CD14-positive monocyte (primary cell): ENCODE data around the gene DUSP9. TPM values are rescaled to one million over a fixed set of nuclear protein-coding genes. Genes with fewer than 3 reads are reported as not detected.
A peak's percentile ranks its signal among the peaks of the same experiment; 100 is the strongest.

Source experiments
- DNase-seq, 3 donors: peaks; one replicate each; pipeline ENCODE4 v3.0.0-alpha.2; 2011 to 2022
- H2AFZ ChIP-seq: 2 replicates; pipeline ENCODE4 v1.6.0; 2012; ENCODE audit warnings: mild to moderate bottlenecking, low read depth, low read length, inconsistent platforms; ENCODE audit not compliant: insufficient read depth, poor library complexity, severe bottlenecking
- H3K27ac ChIP-seq, 2 donors: 1 replicate in 1 of 2; 2 replicates in 1 of 2; pipeline ENCODE4 v1.5.1; 2012 to 2013; ENCODE audit warnings: low read length in 2 of 2, control low read depth in 1 of 2, inconsistent platforms in 1 of 2, low read depth in 1 of 2, mild to moderate bottlenecking in 1 of 2
- H3K27me3 ChIP-seq, 2 donors: one replicate each; pipeline versions ENCODE4 v1.6.0 to v1.6.1; 2011 to 2013; ENCODE audit warnings: low read length in 2 of 2; ENCODE audit not compliant: control insufficient read depth in 2 of 2, insufficient read depth in 2 of 2
- H3K36me3 ChIP-seq, 2 donors: replicated peaks in 1 of 2; 1 replicate in 1 of 2; 2 replicates in 1 of 2; pipeline versions ENCODE4 v1.5.1 to v1.6.1; 2012 to 2013; ENCODE audit warnings: low read length in 2 of 2, control low read depth in 1 of 2, inconsistent platforms in 1 of 2, mild to moderate bottlenecking in 1 of 2; ENCODE audit not compliant: insufficient read depth in 2 of 2, control insufficient read depth in 1 of 2
- H3K4me1 ChIP-seq, 2 donors: 1 replicate in 1 of 2; 2 replicates in 1 of 2; pipeline versions ENCODE4 v1.5.1 to v1.6.1; 2012 to 2013; ENCODE audit warnings: low read length in 2 of 2, control low read depth in 1 of 2, inconsistent platforms in 1 of 2, mild to moderate bottlenecking in 1 of 2, moderate library complexity in 1 of 2; ENCODE audit not compliant: insufficient read depth in 2 of 2, control insufficient read depth in 1 of 2
- H3K4me2 ChIP-seq: replicated peaks from 2 replicates; pipeline ENCODE3; 2012; ENCODE audit warnings: low read length, moderate library complexity, mild to moderate bottlenecking; ENCODE audit not compliant: poor library complexity, severe bottlenecking; ENCODE audit errors: extremely low read depth
- H3K4me3 ChIP-seq, 3 experiments: fragments of 200-600 bp in 1 of 3; sonication (generic) in 1 of 3; replicated peaks in 1 of 3; 1 replicate in 2 of 3; 2 replicates in 1 of 3; pipeline ENCODE4 v1.5.1; 2011 to 2013; ENCODE audit warnings: low read length in 3 of 3, mild to moderate bottlenecking in 3 of 3, control low read depth in 2 of 3, low read depth in 2 of 3, inconsistent platforms in 1 of 3, moderate library complexity in 1 of 3
- H3K79me2 ChIP-seq: 2 replicates; pipeline ENCODE4 v1.6.0; 2012; ENCODE audit warnings: mild to moderate bottlenecking, control low read depth, inconsistent platforms, low read length, moderate library complexity; ENCODE audit not compliant: insufficient read depth
- H3K9ac ChIP-seq: 2 replicates; pipeline ENCODE4 v1.6.0; 2017; ENCODE audit warnings: low read length, mild to moderate bottlenecking; ENCODE audit not compliant: insufficient read depth, poor library complexity, severe bottlenecking
- H3K9me3 ChIP-seq, 2 donors: replicated peaks in 1 of 2; 1 replicate in 1 of 2; 2 replicates in 1 of 2; pipeline versions ENCODE4 v1.5.1 to v1.6.1; 2012 to 2013; ENCODE audit warnings: low read length in 2 of 2, control low read depth in 1 of 2; ENCODE audit not compliant: control insufficient read depth in 1 of 2, insufficient read depth in 1 of 2
- H4K20me1 ChIP-seq: 2 replicates; pipeline ENCODE4 v1.6.0; 2012; ENCODE audit warnings: mild to moderate bottlenecking, low read length, control low read depth, moderate library complexity; ENCODE audit not compliant: insufficient read depth
- H3K27ac Mint-ChIP-seq, 7 donors: one replicate each; pipeline ENCODE4 v1.8.0; 2020; ENCODE audit warnings: mild to moderate bottlenecking in 7 of 7, mixed read lengths in 7 of 7, moderate library complexity in 6 of 7, inconsistent platforms in 2 of 7
- H3K27me3 Mint-ChIP-seq, 3 donors: one replicate each; pipeline ENCODE4 v1.8.0; 2021 to 2022; ENCODE audit warnings: low read depth in 3 of 3, mild to moderate bottlenecking in 3 of 3, mixed read lengths in 3 of 3, moderate library complexity in 3 of 3, inconsistent platforms in 1 of 3
- H3K36me3 Mint-ChIP-seq, 2 donors: one replicate each; pipeline ENCODE4 v1.8.0; 2020; ENCODE audit warnings: mixed read lengths in 2 of 2, inconsistent platforms in 1 of 2, mild to moderate bottlenecking in 1 of 2
- H3K4me1 Mint-ChIP-seq: one replicate; pipeline ENCODE4 v1.8.0; 2020; ENCODE audit warnings: mild to moderate bottlenecking, mixed read lengths
- H3K4me3 Mint-ChIP-seq, 2 donors: one replicate each; pipeline ENCODE4 v1.8.0; 2020; ENCODE audit warnings: mild to moderate bottlenecking in 2 of 2, mixed read lengths in 2 of 2, moderate library complexity in 1 of 2
- H3K9me3 Mint-ChIP-seq, 7 donors: one replicate each; pipeline ENCODE4 v1.8.0; 2020 to 2022; ENCODE audit warnings: mixed read lengths in 7 of 7, mild to moderate bottlenecking in 6 of 7, moderate library complexity in 6 of 7, inconsistent platforms in 2 of 7
- WGBS: methylation state at CpG from one replicate; pipeline ENCODE4 v1.1.5; 2013; ENCODE audit warnings: missing lambda C conversion rate; ENCODE audit not compliant: insufficient coverage; 5-methylcytosine and 5-hydroxymethylcytosine counted together
- intact Hi-C, 2 donors: fragments of 100-400 bp; cut with micrococcal nuclease; formaldehyde crosslinking; loops; one replicate each; pipeline versions ENCODE4 v1.15.0 to v1.15.1; 2023
- polyA plus RNA-seq, 3 donors: library from polyadenylated mRNA; depleted of rRNA in 1 of 3; unstranded in 2 of 3; stranded (reverse) in 1 of 3; fragments of 300-500 nt in 2 of 3; fragments of >200 nt in 1 of 3; fragmentation: Illumina TruSeq in 2 of 3; gene quantifications; 1 replicate in 2 of 3; 2 replicates in 1 of 3; pipeline ENCODE4 v1.2.3, GENCODE V29; 2012 to 2021
- TF ChIP-seq, protein P1 (sequence below): fragments of 200-600 bp; IDR thresholded peaks from one replicate; pipeline ENCODE4 v1.8.0; 2022; ENCODE audit warnings: antibody characterized with exemption, mild to moderate bottlenecking

Gene DUSP9
- polyA plus RNA-seq, 3 donors: not detected

DNA sequence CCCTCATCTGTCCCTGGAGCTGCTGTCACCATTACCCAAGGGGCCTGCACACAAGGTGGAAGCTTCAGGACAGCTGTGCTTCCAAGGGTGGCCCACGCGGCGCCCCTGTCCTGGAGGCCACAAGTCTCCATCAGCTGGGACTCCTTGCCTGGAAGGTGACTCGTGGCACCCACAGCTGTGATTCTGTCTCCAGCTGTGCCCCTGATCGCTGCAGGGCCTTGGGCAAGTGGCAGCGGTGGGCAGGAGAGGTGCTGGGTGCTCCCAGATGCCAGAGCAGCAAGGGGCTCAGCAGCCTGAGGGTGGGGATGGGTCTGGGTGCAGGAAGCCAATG, 9.0 kb upstream of the DUSP9 start:
- Histone ChIP-seq H3K9me3 (peaks cover 0 to 4% of the 10 kb centered on the region in 2 donors), H3K27me3 (peaks cover 2 to 17% of the 10 kb centered on the region in 2 donors), H4K20me1 (no peaks in the 10 kb centered on the region), H3K27ac (no peak overlapping the region), H3K4me1 (no peaks in the 10 kb centered on the region), H3K79me2 (no peaks in the 10 kb centered on the region), H3K4me3 (no peak overlapping the region), H3K36me3 (no peaks in the 10 kb centered on the region), H3K4me2 (no peak overlapping the region), H3K9ac (no peak overlapping the region), H2AFZ (no peak overlapping the region)
- DNase-seq: no peak
- peaks cover 0 to 6% (median 4%) of the 10 kb centered on the region in 7 donors for H3K9me3 Mint-ChIP-seq
- H3K4me3 Mint-ChIP-seq: no peak overlapping the region
- intact Hi-C loops: no loop called here
- no peak overlapping the region for H3K27ac Mint-ChIP-seq
- TF ChIP-seq, protein P1, sequence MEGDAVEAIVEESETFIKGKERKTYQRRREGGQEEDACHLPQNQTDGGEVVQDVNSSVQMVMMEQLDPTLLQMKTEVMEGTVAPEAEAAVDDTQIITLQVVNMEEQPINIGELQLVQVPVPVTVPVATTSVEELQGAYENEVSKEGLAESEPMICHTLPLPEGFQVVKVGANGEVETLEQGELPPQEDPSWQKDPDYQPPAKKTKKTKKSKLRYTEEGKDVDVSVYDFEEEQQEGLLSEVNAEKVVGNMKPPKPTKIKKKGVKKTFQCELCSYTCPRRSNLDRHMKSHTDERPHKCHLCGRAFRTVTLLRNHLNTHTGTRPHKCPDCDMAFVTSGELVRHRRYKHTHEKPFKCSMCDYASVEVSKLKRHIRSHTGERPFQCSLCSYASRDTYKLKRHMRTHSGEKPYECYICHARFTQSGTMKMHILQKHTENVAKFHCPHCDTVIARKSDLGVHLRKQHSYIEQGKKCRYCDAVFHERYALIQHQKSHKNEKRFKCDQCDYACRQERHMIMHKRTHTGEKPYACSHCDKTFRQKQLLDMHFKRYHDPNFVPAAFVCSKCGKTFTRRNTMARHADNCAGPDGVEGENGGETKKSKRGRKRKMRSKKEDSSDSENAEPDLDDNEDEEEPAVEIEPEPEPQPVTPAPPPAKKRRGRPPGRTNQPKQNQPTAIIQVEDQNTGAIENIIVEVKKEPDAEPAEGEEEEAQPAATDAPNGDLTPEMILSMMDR: no peak
- H3K36me3 Mint-ChIP-seq: peaks cover 0 to 1% of the 10 kb centered on the region in 2 donors
- H3K4me1 Mint-ChIP-seq: no peaks in the 10 kb centered on the region
- 100% methylated on average over 4 of the region's 6 CpGs for WGBS
- H3K27me3 Mint-ChIP-seq: peaks cover 17 to 36% (median 35%) of the 10 kb centered on the region in 3 donors

DNA sequence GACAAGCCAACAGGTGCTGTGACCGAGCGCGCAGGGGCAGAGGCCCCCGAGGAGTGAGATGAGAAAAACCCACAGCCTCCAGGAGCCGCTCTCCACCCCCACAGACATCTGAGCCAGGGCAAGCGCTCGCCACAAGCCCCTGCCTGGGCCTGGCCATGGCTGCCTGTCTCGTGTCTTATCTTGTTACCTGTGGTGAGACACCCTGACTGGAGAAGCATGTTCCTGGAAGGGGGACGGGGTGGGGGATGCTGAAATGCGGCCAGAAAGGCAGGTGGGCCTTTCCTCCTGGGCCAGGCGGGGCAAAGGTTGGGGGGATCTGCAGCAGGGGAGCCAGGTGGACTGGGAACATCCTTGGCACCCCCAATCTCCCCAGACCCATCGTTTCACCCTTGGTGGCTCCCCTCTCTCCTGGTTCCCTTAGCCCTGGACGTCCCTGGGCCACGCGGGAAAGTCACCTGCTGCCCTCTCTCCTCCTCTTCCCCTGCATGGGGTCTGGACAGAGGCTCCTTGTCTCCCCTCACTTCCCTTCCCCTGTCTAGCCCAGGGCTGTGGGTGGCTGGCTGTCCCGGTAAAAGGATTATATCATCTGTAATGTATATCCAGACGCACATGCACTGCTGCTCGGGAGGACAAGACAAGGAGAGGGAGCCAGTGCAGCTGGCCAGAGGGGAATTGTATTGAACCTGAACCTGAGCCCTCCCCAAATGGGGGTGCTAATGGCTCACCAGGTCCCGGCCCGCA, 8.4 kb upstream of the DUSP9 start:
- H3K4me1 Mint-ChIP-seq: no peaks in the 10 kb centered on the region

More for the DNA sequence above, 8.4 kb upstream of the DUSP9 start:
- intact Hi-C loops: no loop called here
- H3K4me1 ChIP-seq: no peaks in the 10 kb centered on the region
- no peaks in the 10 kb centered on the region for H3K36me3 ChIP-seq
- no peak overlapping the region for H3K27ac ChIP-seq
- Mint-ChIP-seq H3K4me3 (no peak overlapping the region), H3K27me3 (peaks cover 21 to 41% (median 41%) of the 10 kb centered on the region in 3 donors), H3K9me3 (peaks cover 0 to 12% (median 8%) of the 10 kb centered on the region in 7 donors), H3K27ac (peak overlapping the region in 1 of 7 donors; percentile 7), H3K36me3 (peaks cover 0 to 1% of the 10 kb centered on the region in 2 donors)
- peaks cover 0 to 9% of the 10 kb centered on the region in 2 donors for H3K9me3 ChIP-seq
- no peaks in the 10 kb centered on the region for H4K20me1 ChIP-seq
- no peaks in the 10 kb centered on the region for H3K79me2 ChIP-seq
- WGBS: 92% methylated on average over 7 of the region's 20 CpGs
- TF ChIP-seq, protein P1: no peak
- peaks cover 2 to 23% of the 10 kb centered on the region in 2 donors for H3K27me3 ChIP-seq
- no peak overlapping the region for H3K4me3 ChIP-seq
- H3K9ac ChIP-seq: no peak overlapping the region
- H3K4me2 ChIP-seq: no peak overlapping the region
- H2AFZ ChIP-seq: no peak overlapping the region
- DNase-seq: no peak
